Activated T-cell treated with anti-CD3 and anti-CD28 coated beads, Interleukin-2, amount 50 U/mL, for 72 hours (primary cell): ENCODE measurements around the gene FMNL2. TPM values are rescaled to one million over a fixed set of nuclear protein-coding genes. Genes with fewer than 3 reads are reported as not detected.

Experiments
- ATAC-seq, 2 donors: fragments of 150-1000 bp; cut with Tn5 transposase; replicated peaks in 1 of 2; 2 replicates each; pipeline ENCODE4 v1.10.0; 2021; ENCODE audit warnings: moderate library complexity in 2 of 2, mild to moderate bottlenecking in 1 of 2
- DNase-seq, 2 donors: peaks; one replicate each; pipeline ENCODE4 v3.0.0; 2021 to 2022; ENCODE audit warnings: mixed read lengths in 1 of 2
- H3K27ac Mint-ChIP-seq: one replicate; pipeline ENCODE4 v1.8.0; 2022; ENCODE audit warnings: mild to moderate bottlenecking, moderate library complexity, mixed read lengths
- H3K27me3 Mint-ChIP-seq: one replicate; pipeline ENCODE4 v1.8.0; 2022; ENCODE audit warnings: low read depth, mixed read lengths
- H3K36me3 Mint-ChIP-seq, 2 donors: one replicate each; pipeline ENCODE4 v1.8.0; 2022; ENCODE audit warnings: mixed read lengths in 2 of 2, mild to moderate bottlenecking in 1 of 2; ENCODE audit not compliant: insufficient read depth in 2 of 2
- H3K4me1 Mint-ChIP-seq: one replicate; pipeline ENCODE4 v1.8.0; 2022; ENCODE audit warnings: low read depth, mixed read lengths
- H3K4me3 Mint-ChIP-seq, 2 donors: one replicate each; pipeline ENCODE4 v1.8.0; 2022; ENCODE audit warnings: mild to moderate bottlenecking in 2 of 2, mixed read lengths in 2 of 2, moderate library complexity in 2 of 2
- H3K9me3 Mint-ChIP-seq, 2 donors: one replicate each; pipeline ENCODE4 v1.8.0; 2022; ENCODE audit warnings: mixed read lengths in 2 of 2
- total RNA-seq, 2 donors: library from RNA; stranded (reverse); gene quantifications; one replicate each; pipeline ENCODE4 v1.2.3, GENCODE V29; 2022

FMNL2 gene
- total RNA-seq, 2 donors from 2014 or later, result 3.5 to 4.7 TPM

- Mint-ChIP-seq H3K36me3 (no peaks in the 10 kb centered on the region), H3K4me3 (no peak overlapping the region), H3K27ac (no peak overlapping the region), H3K4me1 (no peaks in the 10 kb centered on the region), H3K27me3 (no peaks in the 10 kb centered on the region), H3K9me3 (no peaks in the 10 kb centered on the region)
- ATAC-seq (no peak), DNase-seq (no peak)
Measured at GRCh38 chr2:152620208-152620607, 285.2 kb downstream of the FMNL2 start.

GRCh38 chr2:152620985-152621384, 286.0 kb downstream of the FMNL2 start:
- Mint-ChIP-seq H3K9me3 (no peaks in the 10 kb centered on the region), H3K27ac (no peak overlapping the region), H3K27me3 (no peaks in the 10 kb centered on the region), H3K36me3 (no peaks in the 10 kb centered on the region), H3K4me3 (no peak overlapping the region), H3K4me1 (no peaks in the 10 kb centered on the region)
- no peak for DNase-seq
- no peak for ATAC-seq

GRCh38 chr2:152622219-152622618, 287.2 kb downstream of the FMNL2 start:
- Mint-ChIP-seq H3K27me3 (no peaks in the 10 kb centered on the region), H3K36me3 (no peaks in the 10 kb centered on the region), H3K4me3 (no peak overlapping the region), H3K9me3 (no peaks in the 10 kb centered on the region), H3K4me1 (no peaks in the 10 kb centered on the region), H3K27ac (no peak overlapping the region)
- ATAC-seq (no peak), DNase-seq (no peak)

GRCh38 chr2:152623076-152623740, 288.2 kb downstream of the FMNL2 start:
- H3K27ac Mint-ChIP-seq, result no peak overlapping the region
- H3K9me3 Mint-ChIP-seq, result no peaks in the 10 kb centered on the region
- ATAC-seq (no peak), DNase-seq (no peak)
- H3K27me3 Mint-ChIP-seq, result no peaks in the 10 kb centered on the region
- H3K4me1 Mint-ChIP-seq, result no peaks in the 10 kb centered on the region
- H3K4me3 Mint-ChIP-seq, result no peak overlapping the region
- H3K36me3 Mint-ChIP-seq, result no peaks in the 10 kb centered on the region

- DNase-seq (no peak), ATAC-seq (no peak)
- Mint-ChIP-seq H3K4me3 (no peak overlapping the region), H3K27me3 (no peaks in the 10 kb centered on the region), H3K27ac (no peak overlapping the region), H3K9me3 (no peaks in the 10 kb centered on the region), H3K36me3 (no peaks in the 10 kb centered on the region), H3K4me1 (no peaks in the 10 kb centered on the region)
Measured at GRCh38 chr2:152623775-152624174, 288.8 kb downstream of the FMNL2 start.

GRCh38 chr2:152624805-152625204, 289.8 kb downstream of the FMNL2 start:
- ATAC-seq, result no peak
- H3K4me3 Mint-ChIP-seq, result no peak overlapping the region
- H3K36me3 Mint-ChIP-seq, result no peaks in the 10 kb centered on the region

GRCh38 chr2:152626911-152627339, 292.0 kb downstream of the FMNL2 start:
- Mint-ChIP-seq H3K9me3 (no peaks in the 10 kb centered on the region), H3K4me1 (no peaks in the 10 kb centered on the region), H3K27me3 (no peaks in the 10 kb centered on the region), H3K4me3 (no peak overlapping the region), H3K27ac (no peak overlapping the region), H3K36me3 (no peaks in the 10 kb centered on the region)
- no peak for DNase-seq
- no peak for ATAC-seq

More at GRCh38 chr2:152624805-152625204, 289.8 kb downstream of the FMNL2 start:
- Mint-ChIP-seq H3K9me3 (no peaks in the 10 kb centered on the region), H3K27me3 (no peaks in the 10 kb centered on the region), H3K4me1 (no peaks in the 10 kb centered on the region), H3K27ac (no peak overlapping the region)
- no peak for DNase-seq

GRCh38 chr2:152627351-152627957, 292.5 kb downstream of the FMNL2 start:
- DNase-seq (no peak), ATAC-seq (no peak)
- H3K9me3 Mint-ChIP-seq, result no peaks in the 10 kb centered on the region
- H3K4me3 Mint-ChIP-seq, result no peak overlapping the region
- no peaks in the 10 kb centered on the region for H3K27me3 Mint-ChIP-seq
- H3K27ac Mint-ChIP-seq, result no peak overlapping the region
- H3K4me1 Mint-ChIP-seq, result no peaks in the 10 kb centered on the region
- no peaks in the 10 kb centered on the region for H3K36me3 Mint-ChIP-seq

GRCh38 chr2:152629202-152629601, 294.2 kb downstream of the FMNL2 start:
- Mint-ChIP-seq H3K27ac (no peak overlapping the region), H3K9me3 (no peaks in the 10 kb centered on the region), H3K4me3 (no peak overlapping the region), H3K27me3 (no peaks in the 10 kb centered on the region), H3K4me1 (no peaks in the 10 kb centered on the region), H3K36me3 (no peaks in the 10 kb centered on the region)
- ATAC-seq (no peak), DNase-seq (no peak)

- H3K9me3 Mint-ChIP-seq, result no peaks in the 10 kb centered on the region
- H3K27ac Mint-ChIP-seq, result no peak overlapping the region
- ATAC-seq (no peak), DNase-seq (no peak)
- no peaks in the 10 kb centered on the region for H3K27me3 Mint-ChIP-seq
- no peaks in the 10 kb centered on the region for H3K4me1 Mint-ChIP-seq
- H3K4me3 Mint-ChIP-seq, result no peak overlapping the region
- H3K36me3 Mint-ChIP-seq, result no peaks in the 10 kb centered on the region
Measured at GRCh38 chr2:152630466-152630865, 295.5 kb downstream of the FMNL2 start.

GRCh38 chr2:152632736-152633135, 297.8 kb downstream of the FMNL2 start:
- Mint-ChIP-seq H3K36me3 (no peaks in the 10 kb centered on the region), H3K4me3 (no peak overlapping the region), H3K27me3 (no peaks in the 10 kb centered on the region), H3K4me1 (no peaks in the 10 kb centered on the region), H3K27ac (no peak overlapping the region), H3K9me3 (no peaks in the 10 kb centered on the region)
- no peak for ATAC-seq
- DNase-seq, result no peak

GRCh38 chr2:152635635-152636298, 300.8 kb downstream of the FMNL2 start:
- Mint-ChIP-seq H3K36me3 (no peaks in the 10 kb centered on the region), H3K27ac (no peak overlapping the region), H3K9me3 (no peaks in the 10 kb centered on the region), H3K4me1 (no peaks in the 10 kb centered on the region), H3K27me3 (no peaks in the 10 kb centered on the region), H3K4me3 (no peak overlapping the region)
- DNase-seq (peak; percentile 65 to 72), ATAC-seq (peak; percentile 64 to 70)

- no peak for DNase-seq
Measured at GRCh38 chr2:152637251-152637650, 302.3 kb downstream of the FMNL2 start.

More at GRCh38 chr2:152637251-152637650, 302.3 kb downstream of the FMNL2 start:
- Mint-ChIP-seq H3K27ac (no peak overlapping the region), H3K9me3 (no peaks in the 10 kb centered on the region), H3K4me1 (no peaks in the 10 kb centered on the region), H3K4me3 (no peak overlapping the region), H3K27me3 (no peaks in the 10 kb centered on the region), H3K36me3 (no peaks in the 10 kb centered on the region)
- no peak for ATAC-seq
